Progenitor cell of endocrine pancreas (in vitro differentiated cells): Measurements from ENCODE around the gene RHD. TPM values are rescaled to one million over a fixed set of nuclear protein-coding genes. Genes with fewer than 3 reads are reported as not detected.

Experiments used
- DNase-seq: peaks from one replicate; pipeline ENCODE4 v3.0.0; 2021; ENCODE audit warnings: low spot score; ENCODE audit not compliant: unreplicated experiment
- H3K27ac Mint-ChIP-seq: 2 replicates; pipeline ENCODE4 v1.8.0; 2021; ENCODE audit warnings: mild to moderate bottlenecking, moderate library complexity, mixed read lengths
- H3K27me3 Mint-ChIP-seq: 2 replicates; pipeline ENCODE4 v1.8.0; 2021; ENCODE audit warnings: mixed read lengths
- H3K36me3 Mint-ChIP-seq: 2 replicates; pipeline ENCODE4 v1.8.0; 2022; ENCODE audit warnings: mixed read lengths; ENCODE audit not compliant: insufficient read depth
- H3K4me1 Mint-ChIP-seq: 2 replicates; pipeline ENCODE4 v1.8.0; 2021; ENCODE audit warnings: low read depth, mixed read lengths
- H3K4me3 Mint-ChIP-seq: 2 replicates; pipeline ENCODE4 v1.8.0; 2021; ENCODE audit warnings: low read depth, mild to moderate bottlenecking, moderate library complexity, mixed read lengths
- H3K9me3 Mint-ChIP-seq: 2 replicates; pipeline ENCODE4 v1.8.0; 2021; ENCODE audit warnings: low read depth, mixed read lengths
- total RNA-seq: library from RNA; stranded (reverse); gene quantifications from 2 replicates; pipeline ENCODE4 v1.2.1, GENCODE V29; 2021
- TF ChIP-seq, protein P1 (sequence below): fragments of 200-600 bp; sonication (generic); IDR thresholded peaks from one replicate; pipeline ENCODE4 v1.5.0; 2021; ENCODE audit warnings: antibody characterized with exemption, mild to moderate bottlenecking; ENCODE audit not compliant: unreplicated experiment

RHD gene
- total RNA-seq, 1 donor from 2014 or later: not detected

DNA sequence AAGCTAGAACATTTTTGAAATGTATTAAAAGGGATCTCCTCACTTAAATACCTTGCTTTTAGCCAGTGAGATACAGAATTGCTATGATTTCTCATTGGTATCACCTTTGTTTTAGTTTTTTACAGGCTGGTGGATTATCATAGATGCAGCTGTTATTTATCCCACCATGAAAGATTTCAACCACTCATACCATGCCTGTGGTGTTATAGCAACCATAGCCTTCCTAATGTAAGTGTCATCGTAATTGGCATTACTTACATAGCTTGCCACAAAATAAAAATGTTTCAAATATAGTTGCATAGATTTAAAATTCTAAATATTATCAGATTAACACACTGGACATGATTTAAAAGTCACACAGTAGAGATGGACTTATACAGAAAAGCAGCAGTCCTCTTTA, 70.5 kb downstream of the RHD start:
- Mint-ChIP-seq H3K4me3 (no peak overlapping the region), H3K4me1 (peaks cover 8% of the 10 kb centered on the region), H3K27ac (no peak overlapping the region), H3K36me3 (peaks cover 8% of the 10 kb centered on the region), H3K9me3 (no peaks in the 10 kb centered on the region), H3K27me3 (no peaks in the 10 kb centered on the region)
- DNase-seq: no peak
- TF ChIP-seq, protein P1, sequence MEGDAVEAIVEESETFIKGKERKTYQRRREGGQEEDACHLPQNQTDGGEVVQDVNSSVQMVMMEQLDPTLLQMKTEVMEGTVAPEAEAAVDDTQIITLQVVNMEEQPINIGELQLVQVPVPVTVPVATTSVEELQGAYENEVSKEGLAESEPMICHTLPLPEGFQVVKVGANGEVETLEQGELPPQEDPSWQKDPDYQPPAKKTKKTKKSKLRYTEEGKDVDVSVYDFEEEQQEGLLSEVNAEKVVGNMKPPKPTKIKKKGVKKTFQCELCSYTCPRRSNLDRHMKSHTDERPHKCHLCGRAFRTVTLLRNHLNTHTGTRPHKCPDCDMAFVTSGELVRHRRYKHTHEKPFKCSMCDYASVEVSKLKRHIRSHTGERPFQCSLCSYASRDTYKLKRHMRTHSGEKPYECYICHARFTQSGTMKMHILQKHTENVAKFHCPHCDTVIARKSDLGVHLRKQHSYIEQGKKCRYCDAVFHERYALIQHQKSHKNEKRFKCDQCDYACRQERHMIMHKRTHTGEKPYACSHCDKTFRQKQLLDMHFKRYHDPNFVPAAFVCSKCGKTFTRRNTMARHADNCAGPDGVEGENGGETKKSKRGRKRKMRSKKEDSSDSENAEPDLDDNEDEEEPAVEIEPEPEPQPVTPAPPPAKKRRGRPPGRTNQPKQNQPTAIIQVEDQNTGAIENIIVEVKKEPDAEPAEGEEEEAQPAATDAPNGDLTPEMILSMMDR: no peak

DNA sequence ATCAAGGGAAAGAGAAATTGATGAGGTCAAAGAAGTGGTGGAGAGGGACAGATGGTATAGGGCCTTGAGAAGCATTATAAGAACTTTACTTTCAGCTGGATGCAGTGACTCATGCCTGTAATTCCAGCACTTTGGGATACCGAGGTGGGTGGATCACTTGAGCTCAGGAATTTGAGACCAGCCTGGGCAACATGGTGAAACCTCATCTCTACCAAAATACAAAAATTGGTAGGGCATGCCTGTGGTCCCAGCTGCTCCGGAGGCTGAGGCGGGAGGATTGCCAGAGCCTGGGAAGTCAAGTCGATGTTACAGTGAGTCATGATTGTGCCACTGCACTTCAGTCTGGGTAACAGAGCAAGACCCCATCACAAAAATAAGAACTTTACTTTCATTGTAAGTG, 71.6 kb downstream of the RHD start:
- no peak overlapping the region for H3K4me3 Mint-ChIP-seq
- H3K4me1 Mint-ChIP-seq: peaks cover 8% of the 10 kb centered on the region
- H3K27me3 Mint-ChIP-seq: no peaks in the 10 kb centered on the region
- no peak for DNase-seq
- peaks cover 12% of the 10 kb centered on the region for H3K36me3 Mint-ChIP-seq
- no peak overlapping the region for H3K27ac Mint-ChIP-seq
- TF ChIP-seq, protein P1: no peak
- no peaks in the 10 kb centered on the region for H3K9me3 Mint-ChIP-seq

DNA sequence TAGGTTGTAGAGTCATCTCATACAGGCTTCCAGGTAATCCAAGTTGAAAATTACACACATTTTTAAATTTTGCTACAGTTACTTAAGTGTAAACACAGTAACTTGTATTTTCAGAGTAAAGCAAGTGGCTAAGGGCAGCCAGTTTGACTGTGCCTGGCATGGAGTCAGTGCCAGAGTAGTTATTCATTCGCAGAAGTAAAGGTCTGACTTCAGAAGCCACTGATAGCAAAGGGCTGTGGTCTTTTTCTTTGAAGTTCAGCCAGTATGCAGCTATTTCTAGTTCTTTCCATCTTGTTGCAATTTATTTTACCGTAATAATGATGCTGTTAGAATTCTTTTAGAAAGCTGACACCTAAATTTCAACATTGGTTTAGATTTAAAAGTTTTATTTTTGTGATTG, 75.2 kb downstream of the RHD start:
- H3K36me3 Mint-ChIP-seq: peaks cover 18% of the 10 kb centered on the region
- no peak overlapping the region for H3K27ac Mint-ChIP-seq
- no peak for DNase-seq
- no peaks in the 10 kb centered on the region for H3K9me3 Mint-ChIP-seq
- TF ChIP-seq, protein P1: no peak
- H3K4me1 Mint-ChIP-seq: no peaks in the 10 kb centered on the region
- H3K4me3 Mint-ChIP-seq: no peak overlapping the region
- H3K27me3 Mint-ChIP-seq: no peaks in the 10 kb centered on the region

DNA sequence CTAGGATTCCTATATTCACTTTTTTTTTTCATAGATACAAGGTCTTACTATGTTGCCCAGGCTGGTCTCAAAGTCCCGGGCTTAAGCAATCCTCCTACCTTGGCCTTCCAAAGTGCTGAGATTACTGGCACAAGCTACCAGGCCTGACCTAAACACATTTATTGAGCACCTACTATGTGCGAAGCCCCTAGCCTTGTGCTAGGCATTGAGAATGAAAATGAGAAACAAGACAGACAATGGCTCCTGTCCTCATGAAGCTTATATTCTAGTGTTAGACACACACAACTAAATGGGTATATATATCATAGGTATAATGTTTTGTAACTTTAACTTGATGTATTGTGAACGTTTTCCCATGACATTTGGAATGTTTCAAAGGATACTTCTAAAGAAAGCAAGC, 77.3 kb downstream of the RHD start:
- H3K4me1 Mint-ChIP-seq: no peaks in the 10 kb centered on the region
- H3K4me3 Mint-ChIP-seq: no peak overlapping the region
- H3K36me3 Mint-ChIP-seq: peaks cover 17% of the 10 kb centered on the region
- no peaks in the 10 kb centered on the region for H3K9me3 Mint-ChIP-seq
- no peak for DNase-seq
- H3K27me3 Mint-ChIP-seq: no peaks in the 10 kb centered on the region
- TF ChIP-seq, protein P1: no peak
- no peak overlapping the region for H3K27ac Mint-ChIP-seq

DNA sequence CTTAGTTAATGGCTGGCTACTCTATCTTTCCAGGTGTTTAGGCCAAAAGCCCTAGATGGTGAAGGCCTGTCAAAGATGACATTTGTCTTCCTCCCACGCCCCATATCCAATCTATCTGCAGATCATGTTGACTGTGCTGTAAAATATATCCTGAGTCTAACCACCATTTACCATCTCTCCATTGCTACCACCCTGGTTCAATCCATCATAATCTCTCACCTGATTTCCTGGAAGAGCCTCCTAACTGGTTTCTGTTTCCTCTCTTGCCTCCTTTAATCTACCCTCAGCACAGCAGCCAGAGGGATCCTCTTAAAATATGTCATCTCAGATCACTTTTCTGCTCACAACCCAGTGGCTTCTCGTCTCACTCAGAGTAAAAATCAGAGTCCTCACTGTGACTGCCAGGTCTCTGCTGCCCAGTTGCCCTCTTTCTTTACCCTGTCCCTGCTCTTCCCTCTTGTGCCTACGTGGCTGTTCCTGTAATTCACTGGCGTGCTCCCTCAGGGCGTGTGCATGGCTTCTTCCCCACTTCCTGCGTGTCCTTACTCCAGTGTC, 83.6 kb downstream of the RHD start:
- Mint-ChIP-seq H3K9me3 (no peaks in the 10 kb centered on the region), H3K36me3 (peaks cover 17% of the 10 kb centered on the region), H3K4me1 (no peaks in the 10 kb centered on the region), H3K4me3 (no peak overlapping the region), H3K27ac (no peak overlapping the region), H3K27me3 (no peaks in the 10 kb centered on the region)
- TF ChIP-seq, protein P1: no peak
- DNase-seq: no peak
